Stimulated activated CD4-positive, alpha-beta T cell treated with anti-CD3 and anti-CD28 coated beads, Interleukin-4, amount 100 ng/mL, for 4 hours (primary cell): ENCODE data around the gene CD180.

ENCODE experiments used
- DNase-seq, 2 experiments: peaks; one replicate each; pipeline ENCODE4 v3.0.0-alpha.2; 2020

The CD180 gene

DNA sequence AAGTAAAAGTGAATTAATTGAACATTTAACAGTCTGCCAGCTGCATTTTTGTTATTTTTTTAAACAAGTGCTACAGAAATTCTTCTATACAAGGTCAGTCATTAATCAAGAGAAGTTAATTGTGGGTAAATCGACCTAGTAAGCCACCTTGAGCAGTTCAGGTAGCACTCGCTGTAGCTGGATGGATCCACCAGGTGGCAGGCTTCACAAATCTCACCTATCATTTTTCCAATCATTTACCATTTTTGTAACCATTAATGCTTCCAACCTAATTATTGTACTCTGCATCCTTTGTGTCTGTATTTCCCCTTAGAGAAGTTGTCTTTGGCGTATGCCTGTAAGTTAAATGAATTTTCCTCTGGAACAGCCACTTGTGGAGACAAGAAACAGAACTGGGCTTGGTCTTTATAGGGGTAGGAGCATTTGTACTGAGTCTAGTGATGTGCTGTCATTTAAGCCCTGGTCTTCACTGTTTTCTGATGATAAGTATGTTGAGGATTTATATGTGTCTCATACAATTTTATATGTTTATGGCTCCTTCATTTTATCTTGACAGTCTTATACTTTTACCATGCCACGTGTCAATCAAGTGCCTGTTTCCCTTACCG is 39.5 kb downstream of the CD180 start:
- DNase-seq, result peak; percentile 31 to 32

DNA sequence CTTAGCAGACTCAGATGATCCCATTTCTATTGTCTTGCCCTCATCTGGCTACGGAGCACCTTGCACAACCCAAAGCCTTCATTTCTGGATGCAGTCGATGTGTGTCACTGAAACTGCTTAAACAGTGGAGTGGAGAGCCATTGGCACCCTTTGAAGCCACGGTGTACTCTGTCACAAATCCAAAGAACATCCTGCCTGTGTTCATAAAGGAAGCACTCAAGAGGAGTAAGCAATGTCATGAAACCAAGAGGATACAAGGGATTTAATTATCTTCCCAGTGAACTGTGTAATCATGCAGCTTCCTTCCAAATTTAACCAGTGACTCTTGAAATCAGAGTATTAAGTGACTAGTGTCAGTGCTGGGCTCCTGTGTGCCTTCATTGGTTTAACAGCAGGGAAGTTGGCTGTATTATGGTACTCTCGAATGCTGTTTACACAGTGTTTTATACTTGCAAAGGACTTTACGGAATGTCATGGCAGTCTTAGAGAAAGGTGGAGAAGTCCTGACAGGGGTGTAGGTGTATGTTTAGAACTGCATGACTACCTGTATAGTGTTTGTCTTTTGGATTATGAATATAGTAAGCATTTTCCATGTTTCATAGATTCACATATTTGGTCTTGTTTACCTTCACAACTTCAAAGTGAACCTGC is 41.9 kb downstream of the CD180 start:
- no peak for DNase-seq

DNA sequence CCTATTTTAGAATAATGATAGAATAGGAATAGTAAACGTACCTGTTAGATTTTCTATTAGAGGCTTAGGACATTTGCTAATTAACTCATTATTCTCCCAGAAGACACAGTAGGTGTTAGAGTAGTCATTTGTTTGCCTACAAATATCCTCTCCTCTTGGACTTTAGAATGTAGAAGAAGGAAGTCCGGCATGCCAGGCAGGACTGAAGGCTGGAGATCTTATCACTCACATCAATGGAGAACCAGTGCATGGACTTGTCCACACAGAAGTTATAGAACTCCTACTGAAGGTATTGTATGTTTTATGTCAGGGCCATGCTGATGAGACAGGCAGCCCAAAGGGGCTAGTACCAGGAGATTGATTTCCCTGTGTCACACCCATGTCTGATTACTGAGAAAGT is 43.3 kb downstream of the CD180 start:
- DNase-seq, result no peak

DNA sequence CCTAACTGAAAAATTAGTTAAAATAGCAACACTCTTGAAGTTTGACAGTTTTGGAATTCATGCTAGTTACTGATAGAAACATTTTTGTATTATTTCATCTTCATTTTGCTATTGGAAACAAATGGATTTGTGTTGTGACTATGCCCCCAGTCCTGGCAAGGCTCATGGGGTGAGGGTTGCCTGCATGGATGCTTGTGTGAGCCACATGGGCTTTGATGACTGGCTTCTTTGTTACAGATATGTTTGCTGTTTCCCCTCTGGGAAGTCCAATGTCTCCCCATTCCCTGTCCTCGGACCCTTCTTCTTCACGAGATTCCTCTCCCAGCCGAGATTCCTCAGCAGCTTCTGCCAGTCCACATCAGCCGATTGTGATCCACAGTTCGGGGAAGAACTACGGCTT is 44.2 kb downstream of the CD180 start:
- no peak for DNase-seq

DNA sequence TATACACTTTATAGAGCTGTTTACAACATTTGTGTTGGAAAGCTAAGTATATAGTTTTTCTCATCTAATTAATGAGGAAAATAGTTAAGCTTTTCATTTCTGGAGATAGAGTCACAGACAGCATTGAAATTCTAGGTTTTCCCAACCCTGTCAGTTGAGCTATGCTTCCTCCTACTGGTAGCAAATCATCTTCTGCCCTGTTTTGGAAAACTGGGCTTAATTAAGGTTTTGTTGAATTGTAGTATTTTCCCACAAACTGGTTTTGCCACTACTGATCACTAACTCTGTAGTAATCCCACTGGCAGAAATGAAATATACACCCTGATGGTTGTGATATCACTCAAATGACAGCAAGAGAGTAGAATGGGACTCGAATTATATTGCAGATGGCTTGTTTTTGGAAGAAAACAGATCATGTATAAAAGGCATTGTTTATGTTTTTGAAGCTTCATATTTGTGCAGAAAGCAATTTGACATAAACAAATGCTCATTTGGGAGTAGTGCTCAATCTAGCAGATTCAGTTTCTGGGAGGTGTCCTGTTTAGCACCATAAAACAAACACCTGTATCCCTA is 46.6 kb downstream of the CD180 start:
- no peak for DNase-seq

DNA sequence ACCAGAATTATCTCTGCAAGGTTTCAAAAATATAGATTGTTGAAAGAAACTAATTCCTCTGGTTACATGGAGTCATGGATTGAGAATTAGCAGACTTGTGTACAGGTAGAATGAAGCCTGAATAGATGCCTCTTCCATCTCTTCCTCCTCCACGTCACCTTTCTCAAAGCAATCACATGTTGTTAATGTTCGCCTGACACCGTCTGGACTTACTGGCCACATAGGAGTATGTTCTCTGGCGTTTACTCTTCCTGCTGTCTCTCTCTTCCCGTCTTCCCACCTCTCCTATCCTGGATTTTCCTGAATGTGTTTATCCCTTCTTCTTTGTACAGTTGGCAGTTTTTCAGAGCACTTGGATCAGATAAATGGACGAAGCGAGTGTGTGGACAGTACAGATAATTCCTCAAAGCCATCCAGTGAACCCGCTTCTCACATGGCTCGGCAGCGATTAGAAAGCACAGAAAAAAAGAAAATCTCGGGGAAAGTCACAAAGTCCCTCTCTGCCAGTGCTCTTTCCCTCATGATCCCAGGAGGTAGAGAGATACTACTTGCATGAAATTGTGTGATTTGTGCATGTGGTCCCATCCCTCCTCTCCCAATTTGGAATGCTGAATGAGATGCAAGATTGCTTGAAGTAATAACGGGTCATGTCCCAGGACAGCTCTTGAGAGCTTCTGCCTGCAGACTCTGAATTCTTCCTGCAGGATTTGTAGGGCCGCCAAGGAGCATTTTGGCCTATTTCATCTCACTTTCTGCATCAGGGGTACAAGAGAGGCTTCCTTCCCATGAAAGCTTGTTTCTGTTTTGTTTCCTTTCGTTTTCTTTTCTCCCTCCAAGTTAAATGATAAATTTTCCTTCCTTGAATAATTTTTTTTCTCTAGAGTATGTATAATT is 47.3 kb downstream of the CD180 start:
- DNase-seq, result no peak

DNA sequence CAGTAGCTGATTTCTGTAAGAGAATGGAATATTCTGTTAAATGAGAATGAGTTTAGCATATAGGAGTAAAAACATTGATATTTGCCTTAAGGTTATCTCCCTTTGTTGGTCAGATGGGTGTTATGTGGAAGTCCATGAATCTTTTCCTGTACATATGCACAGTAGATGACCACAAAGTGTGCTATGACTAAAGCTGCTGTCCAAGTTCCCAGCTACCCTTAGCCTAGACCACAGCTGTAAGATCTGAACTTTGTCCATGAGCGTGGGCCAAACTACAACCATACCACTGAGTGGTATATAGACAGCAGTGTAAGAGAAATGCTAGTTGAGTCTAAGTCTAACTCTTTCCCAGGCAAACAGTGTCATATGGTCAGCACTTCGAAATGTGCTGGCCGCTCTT is 48.8 kb downstream of the CD180 start:
- no peak for DNase-seq

DNA sequence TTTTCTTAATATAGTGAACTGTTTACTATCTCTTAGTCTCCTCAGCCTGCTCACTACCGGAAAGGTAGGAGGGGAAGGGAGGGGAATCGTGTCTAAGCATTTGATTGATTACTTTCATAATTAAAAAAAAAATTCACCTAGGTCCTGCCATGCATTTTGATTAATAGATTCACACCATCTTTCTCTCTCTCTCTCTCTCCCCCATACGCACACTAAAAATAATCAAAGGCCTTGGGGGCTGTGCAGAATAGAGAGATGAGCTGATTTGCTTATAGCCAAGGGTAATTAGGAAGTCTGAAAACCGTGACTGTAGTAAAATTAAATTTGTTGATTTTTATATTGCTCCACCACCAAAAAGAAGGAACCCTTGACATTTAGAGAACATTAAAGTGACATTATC is 49.6 kb downstream of the CD180 start:
- no peak for DNase-seq

DNA sequence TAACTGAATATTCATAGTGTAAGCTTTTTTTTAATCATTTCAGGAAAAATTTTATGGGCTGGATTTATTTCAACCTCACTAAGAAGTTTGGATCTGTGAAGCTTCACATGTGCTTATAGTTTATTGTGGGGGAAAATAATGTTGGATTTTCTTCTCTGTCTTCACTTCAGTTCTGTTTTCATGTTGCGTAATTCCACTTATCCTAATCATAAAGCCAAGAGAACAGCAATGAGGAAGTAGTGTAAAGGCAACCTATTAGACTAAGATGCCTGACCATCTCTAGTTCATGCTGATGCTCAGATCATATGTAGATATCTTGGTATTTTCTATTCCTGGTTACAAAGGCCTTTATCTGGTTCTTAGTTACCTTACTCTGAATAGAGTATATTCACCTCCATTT is 50.0 kb downstream of the CD180 start:
- no peak for DNase-seq

DNA sequence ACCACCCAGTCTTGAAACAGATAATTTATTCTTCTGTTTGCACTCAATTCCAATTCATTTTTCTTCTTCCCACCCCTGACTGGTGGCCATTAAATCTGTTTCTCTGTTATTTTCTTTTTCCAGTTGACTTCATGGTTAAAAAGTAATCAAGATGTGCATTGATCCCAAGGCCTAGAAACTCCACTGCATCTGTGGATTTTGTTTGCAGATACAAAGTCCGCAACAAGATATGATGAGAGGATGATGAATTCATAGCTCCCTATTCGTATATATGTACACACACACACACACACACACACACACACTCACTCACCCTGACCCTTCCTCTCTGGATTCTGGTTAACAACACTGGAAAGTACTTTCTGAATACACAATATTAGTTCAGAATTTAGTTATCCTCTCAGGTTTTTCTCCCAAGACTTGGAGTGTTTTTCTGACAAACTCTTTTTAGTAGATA is 52.4 kb downstream of the CD180 start:
- no peak for DNase-seq

DNA sequence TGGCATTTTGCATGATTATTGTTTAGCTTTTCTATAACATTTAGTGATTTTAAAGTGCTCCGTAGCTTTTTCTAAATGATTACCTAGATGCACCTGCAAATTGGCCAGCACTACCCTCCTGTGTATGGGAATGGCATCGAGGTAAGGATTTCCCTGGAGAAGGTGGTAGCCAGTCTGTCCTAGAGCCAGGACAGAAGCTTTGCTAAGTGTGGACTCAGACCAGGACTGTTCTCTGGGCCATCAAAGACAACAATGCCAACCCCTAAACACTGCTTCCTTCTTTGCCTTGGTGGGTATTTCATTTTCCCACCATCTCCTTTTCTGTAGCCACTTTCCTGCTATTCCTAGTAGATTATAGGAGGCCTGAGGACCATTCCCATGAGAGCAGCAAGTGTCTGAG is 53.0 kb downstream of the CD180 start:
- DNase-seq, result no peak

DNA sequence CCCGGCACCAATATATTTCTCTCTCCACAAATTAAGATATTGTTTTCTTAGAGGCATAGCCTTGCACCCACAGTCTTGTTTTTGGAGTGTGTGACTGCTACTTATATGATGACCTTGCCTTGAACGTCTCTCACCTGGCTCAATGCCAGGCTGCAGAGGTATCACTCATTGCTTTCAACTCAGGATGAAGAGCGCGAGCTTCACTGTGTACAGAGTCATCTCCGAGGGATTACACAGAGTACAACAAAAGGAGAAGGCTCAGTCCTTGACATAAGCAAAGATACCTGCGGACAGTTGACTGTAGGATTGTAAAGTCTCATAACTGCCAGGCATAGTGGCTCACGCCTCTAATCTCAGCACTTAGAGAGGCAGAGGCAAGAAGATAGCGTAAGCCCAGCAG is 53.8 kb downstream of the CD180 start:
- DNase-seq, result no peak

DNA sequence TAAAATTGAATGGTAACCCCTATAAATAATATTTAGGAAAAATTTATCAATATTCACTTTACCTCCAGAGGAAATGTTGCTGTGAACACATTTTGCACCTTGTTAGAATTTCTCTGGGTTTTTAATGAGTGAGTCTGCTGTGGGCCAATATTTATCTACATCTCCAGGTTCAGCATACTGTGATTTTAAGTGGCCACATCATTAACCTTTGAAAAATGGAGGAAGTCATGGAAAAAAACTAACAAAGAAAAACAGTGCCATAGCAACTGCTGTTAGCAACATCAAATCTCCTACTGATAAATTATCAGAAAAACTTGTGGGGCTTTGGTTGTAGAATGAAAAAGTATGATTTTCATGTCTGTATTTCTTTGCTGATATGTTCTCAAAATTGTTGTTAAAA is 55.0 kb downstream of the CD180 start:
- no peak for DNase-seq

DNA sequence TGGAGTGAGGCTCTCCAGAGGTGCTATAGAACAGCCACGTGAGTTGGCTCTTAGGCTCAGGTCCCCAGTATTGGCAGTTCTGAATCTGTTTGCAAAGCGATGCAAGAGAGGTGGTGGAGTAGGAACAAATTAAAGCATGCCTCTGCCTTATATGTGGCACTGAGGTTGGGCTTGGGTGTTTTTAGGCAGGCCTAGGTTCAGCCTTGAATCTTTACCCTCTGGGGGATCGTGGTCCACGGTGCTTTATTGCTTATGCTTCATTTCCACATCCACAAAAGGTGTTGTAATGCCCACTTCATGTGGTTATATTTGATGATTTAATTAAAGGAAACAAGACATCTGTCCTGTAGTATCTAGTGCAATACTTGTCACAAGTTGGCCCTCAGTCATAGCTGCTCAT is 56.2 kb downstream of the CD180 start:
- no peak for DNase-seq

DNA sequence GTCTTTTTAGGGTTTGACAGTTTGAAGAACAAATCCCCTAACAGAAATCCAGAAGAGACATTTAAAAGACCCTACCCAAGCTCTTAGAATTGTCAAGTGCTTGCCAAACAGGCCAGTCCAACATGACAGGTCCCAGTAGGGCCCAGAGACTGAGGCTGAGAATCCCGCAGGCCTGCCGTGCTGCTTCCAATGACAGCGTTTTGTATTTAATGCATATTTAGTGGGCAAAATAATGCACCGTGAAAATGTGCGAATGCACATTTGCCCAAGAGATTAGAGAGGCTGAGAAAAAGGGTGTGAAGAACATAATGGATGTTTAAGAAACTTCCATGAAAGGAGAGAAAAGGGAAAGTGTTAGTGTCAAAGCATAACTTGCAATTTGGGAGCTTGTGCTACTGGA is 57.6 kb downstream of the CD180 start:
- no peak for DNase-seq

DNA sequence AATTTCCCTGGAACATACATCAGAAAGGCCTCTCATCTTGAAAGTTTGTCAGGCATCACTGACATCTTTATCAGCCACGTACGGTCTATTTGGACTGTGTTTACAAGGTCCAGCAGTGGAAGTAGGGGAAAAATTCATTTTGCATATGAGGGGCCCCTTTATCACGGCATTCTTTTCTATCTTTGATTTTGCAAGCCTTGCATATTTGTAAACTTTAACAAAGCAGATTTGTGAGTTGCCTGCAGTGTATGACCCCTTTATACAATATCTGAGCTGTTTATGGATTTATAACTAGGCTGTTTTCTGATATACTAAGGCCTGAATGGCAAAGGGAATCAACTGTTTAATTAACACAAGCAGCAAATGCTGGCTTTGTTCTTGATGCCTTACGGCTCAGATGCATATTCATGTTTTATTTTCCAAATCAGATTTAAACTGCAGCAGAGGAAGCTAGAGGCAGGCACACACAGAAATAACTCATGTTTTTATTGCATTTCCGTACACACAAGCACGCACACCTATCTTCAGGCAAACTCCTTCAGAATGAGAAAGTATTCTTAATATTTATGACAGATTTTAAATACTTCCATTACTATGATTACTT is 61.1 kb downstream of the CD180 start:
- no peak for DNase-seq

DNA sequence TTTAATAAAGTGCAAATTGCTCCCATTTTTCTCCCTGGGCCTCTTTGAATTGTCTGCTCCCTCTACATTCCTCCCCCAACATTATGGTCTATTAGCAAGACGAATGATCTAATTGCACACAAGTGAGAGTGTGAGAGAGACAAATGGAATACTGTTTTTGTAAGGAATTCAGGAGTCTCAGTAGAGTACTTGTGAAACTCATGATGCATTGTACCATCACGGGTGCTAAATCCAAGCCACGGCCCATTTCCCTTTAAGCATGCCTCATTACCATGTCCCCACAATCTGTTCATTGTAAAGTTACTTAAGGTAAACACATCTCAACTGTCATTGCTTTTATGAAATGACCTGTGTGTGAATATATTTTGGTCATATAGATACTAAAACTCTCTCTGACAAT is 62.8 kb downstream of the CD180 start:
- DNase-seq, result no peak

DNA sequence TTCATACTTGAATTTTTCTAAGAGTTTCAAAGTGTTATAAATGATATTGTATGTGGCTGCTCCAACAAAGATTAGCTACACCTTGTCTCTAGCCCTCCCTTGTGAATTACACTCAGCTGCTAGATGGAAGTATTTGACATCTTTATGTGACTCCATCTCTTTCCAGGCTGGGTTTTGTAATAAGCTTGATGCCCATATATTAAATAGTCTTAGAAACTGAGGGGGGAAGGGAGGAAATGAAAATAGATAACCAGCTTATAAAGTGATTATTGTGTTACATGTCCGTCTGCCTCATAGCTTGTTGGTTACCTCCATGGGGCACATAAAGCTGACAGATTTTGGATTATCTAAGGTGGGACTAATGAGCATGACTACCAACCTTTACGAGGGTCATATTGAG is 63.4 kb downstream of the CD180 start:
- no peak for DNase-seq

DNA sequence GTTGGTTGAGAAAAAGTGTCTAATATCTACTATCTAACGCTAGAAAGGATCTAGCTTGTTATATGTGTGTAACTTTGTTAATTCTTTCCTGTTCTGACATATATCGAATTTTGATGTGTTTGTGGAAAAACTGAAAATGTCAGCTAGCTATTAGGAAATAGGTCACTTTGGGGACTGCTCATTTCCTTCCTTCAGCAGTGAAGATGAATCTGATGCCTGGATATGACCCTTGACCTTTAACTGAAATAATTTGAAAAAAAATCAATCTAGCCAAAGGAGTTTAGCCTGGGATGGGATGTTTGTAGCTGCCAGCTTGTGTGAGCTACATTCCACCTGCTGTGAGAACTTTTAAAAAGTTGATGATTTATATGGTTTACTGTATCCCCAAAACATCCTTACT is 66.8 kb downstream of the CD180 start:
- no peak for DNase-seq
